Activated CD8-positive, alpha-beta memory T cell treated with anti-CD3 and anti-CD28 coated beads, Interleukin-2, amount 50 U/mL, for 24 hours (primary cell): ENCODE results near the gene MMP28.
"Not testable (repeated sequence)": the region's sequence is repeated elsewhere in the genome, so short reads cannot be mapped to it uniquely, and the experiment has no call there.

Experiments used
- DNase-seq: peaks from one replicate; pipeline ENCODE4 v3.0.0-alpha.2; 2020; ENCODE audit errors: extremely low read depth

The MMP28 gene

DNA sequence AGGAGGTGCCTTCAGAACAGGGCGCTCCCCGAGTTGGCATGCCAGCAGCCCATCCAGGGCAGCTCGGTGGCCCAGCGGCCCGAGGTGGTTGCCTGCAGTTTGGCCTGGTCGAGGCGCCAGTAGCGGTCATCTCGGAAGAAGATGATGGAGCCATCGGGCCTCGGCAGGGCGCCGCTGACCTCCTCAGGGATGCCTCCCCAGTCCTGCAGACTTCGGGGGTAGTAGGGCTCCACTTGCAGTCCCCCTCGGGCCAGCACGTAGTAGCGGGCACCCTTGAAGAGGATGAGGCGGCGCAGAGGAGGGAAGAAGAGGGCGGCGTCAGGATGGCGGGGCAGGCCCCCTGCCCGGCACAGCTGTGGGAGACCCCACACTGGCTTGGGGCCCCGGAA lies 29.0 kb downstream of the MMP28 start:
- no peak for DNase-seq

DNA sequence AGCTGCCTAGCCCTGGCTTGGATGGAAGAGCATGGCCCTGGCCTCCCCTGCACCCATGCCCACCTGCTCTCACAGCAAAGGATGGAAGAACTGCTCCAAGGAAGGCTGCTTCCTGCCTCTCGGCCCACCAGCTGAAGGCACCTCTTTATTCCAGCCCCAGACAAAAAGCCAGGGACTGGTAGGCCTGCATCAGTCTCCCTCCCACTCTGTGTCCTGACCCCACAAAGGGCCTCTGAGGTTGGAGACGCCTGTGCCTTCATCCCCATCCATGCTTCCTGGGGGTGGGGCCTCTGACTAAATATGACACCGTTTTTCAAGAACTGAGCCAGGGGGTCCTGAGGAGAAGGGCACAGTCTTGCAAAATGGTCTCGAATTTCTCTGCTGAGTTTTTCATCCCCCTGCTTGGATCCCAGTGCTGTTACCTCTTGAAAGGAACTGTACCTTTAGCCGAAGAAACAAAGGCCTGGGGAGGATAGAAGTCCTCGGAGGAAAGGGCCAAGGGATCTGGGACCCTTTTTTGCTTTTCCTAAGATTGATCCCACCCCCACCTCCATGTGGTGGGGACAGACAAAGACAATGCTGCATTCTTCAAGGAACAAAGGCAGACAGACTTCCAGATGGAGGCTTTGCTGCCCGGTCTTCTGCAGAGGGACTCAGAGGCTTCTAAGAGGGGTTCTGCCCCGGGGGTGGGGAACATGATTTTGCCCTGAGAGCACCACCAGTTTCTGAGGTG lies 29.5 kb downstream of the MMP28 start:
- no peak for DNase-seq

DNA sequence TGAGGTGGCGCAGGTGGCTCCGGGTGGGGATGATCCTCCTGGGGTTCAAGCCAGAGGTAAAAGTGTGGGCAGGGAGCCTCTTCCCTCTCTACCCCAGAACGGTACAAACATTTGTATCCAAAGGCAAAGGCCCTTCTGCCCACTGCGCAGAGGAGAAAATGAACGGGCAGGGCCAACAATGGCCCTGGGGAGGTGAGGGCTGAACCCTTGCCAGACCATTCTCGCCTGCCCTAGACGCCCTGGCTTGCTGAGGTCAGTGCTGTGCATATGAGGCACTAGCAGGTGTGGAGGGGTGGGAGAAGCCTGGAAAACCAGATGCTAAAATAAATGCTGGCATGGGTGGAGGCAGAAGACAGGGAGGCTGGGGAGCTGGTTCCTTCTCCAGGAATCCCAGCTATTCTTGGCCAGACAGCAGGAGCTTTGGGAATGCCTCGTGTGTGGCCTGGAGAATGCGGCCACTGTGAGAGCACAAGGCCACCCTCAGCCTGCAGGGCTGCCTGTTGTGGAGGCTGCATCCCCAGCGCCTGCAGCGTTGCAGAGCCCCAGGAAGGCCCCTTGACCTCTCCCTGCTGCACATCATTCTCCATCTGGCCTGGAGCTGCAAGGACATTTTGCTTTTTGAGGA lies 30.2 kb downstream of the MMP28 start:
- DNase-seq: no peak

DNA sequence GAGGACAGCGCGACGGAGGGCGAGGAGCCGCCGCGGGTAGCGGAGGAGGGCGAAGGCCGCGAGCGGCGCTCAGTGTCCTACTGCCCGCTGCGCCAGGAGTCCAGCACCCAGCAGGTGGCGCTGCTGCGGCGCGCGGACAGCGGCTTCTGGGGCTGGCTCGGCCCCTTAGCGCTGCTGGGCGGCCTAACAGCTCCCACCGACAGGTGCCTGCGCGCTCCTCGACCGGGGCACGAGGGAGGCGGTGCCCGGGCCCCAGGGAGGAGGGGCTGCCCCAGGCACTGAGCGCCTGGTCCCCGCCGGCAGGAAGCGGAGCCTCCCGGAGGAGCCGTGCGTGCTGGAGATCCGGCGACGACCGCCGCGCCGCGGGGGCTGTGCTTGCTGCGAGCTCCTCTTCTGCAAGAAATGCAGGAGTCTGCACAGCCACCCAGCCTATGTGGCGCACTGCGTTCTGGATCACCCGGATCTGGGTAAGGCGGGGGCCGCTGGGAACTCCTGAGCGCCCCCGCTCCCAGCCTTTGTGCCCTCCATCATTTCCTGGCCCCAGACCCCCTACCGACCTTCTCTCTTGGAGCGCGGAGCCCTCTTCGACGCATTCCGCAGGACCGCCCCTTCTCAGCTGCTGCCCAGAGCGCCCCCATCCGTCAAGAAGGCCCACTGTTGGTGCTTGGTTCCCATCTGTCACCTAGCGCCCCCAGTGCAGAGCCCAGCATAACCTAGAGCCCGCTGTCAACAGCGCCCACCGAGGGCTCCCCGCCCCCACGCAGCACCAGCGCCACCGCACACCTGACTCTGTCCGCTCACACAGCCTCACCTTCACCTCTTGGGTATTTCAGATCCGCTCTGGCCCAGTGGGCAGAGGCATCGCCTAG lies 31.1 kb downstream of the MMP28 start:
- peak; percentile 54 for DNase-seq

DNA sequence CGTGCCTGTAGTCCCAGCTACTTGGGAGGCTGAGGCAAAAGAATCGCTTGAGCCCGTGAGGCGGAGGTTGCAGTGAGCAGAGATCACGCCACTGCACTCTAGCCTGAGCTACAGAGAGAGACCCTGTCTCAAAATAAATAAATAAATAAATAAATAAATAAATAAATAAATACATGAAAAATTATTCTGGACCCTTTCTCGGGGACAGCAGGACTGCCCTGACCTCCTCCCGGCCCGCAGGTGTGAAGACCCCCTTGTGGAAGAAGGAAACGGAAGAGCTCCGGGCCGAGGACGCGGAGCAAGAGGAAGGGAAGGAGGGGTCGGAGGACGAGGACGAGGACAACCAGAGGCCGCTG lies 31.7 kb downstream of the MMP28 start:
- no peak for DNase-seq

DNA sequence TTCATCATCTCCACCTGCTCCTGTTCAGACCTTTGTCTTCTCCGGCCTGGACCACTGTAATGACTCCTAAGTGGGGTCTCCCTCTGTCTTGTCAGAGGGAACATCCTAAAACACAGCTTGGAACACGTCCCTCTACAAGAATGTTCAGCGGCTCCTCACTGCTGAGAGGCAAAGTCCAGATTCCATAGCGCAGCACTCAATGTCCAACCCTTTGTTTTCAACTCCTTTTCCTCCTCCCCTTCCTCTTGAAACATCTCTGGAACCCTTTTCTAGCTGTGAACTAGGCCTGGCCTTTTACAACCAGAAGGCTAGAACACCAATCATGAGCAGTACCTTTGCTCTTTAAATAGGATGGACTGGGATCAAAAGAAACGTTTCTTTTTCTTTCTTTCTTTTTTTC lies 33.8 kb downstream of the MMP28 start:
- DNase-seq: no peak

DNA sequence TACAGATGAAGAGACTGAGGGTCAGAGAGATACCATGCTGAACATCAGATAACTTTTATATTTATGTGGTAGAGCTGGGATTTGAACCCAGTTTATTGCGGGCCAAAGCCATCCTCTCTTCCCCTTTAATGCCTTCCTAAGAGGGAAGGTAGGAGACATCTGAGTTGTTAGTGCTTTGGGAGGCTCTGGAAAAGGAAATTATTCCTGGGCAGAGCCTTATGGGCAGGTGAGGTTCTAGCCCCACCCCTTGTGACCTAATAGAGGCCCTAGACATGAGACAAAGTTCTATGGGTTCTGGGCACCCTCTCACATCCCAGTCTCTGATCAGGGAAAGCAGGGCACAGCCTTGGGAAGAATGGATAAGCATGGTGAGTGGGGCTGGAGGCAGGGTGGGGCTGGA lies 34.9 kb downstream of the MMP28 start, which contains the start of gene C17orf50:
C17orf50 (plus strand) TSS at position 301 of the 400 bp plus-strand sequence; CDS start at position 356, 55 bp downstream.
- no peak for DNase-seq

DNA sequence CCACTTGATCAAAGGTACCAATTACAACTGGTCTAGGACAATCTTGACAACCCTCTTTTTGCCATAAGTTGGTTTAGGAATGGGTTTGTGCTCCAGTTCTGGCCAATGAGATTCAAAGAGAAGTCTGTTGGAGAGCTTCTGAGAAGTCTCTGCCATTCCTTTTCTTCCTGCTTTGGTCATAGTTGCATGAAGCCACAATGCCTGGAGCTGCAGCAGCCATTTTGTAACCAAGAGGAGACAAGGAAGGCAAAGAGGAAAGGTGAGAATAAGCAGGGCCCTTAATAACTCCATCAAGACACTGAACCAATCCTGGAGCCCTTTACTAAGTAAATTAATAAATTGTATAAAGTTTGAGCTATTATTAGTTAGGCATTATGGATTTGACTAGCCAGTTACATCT lies 38.2 kb downstream of the MMP28 start:
- no peak for DNase-seq

DNA sequence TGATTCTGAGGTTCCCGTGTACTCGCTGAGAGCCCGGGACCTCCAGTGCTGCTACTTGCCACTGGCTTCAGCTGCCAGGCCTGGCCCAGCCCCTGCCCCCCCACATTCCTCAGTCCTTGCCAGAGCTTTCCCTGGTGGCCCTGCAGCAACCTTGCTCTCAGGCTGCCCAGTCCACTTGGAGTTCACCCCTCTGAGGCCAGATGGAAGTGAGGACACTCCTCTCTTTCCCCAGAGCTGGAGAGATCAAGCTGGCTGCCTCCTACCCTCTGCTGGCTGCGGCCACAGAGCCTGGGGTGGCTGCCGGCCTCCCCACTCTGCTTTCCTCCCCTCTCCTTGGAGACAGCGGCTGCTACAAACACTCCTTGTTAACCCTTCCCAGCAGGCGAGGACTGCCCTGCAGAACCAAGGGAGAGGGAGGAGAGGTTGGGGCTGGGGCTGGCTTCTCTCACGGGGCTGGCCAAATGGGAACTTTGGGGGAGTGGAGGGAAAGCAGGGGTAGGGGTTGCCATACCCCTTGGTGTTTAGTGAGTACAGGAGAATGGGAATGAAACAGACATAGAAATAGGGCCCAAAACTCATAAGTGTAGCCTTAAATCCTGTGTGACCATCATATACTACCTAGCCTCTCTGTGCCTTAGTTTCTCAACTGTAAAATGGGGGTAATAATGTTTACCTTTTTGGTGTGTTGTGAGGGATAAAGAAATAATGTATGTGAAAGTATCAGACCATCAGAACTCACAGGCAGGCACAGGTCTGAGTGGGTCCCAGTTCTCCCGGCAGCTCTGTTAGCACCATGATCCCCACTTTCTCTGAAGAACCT lies 42.3 kb downstream of the MMP28 start, which contains the start of gene GAS2L2:
GAS2L2 (minus strand) TSS at position 295 of the 820 bp plus-strand sequence. CDS start 389 bp downstream, outside the sequence.
- no peak for DNase-seq

DNA sequence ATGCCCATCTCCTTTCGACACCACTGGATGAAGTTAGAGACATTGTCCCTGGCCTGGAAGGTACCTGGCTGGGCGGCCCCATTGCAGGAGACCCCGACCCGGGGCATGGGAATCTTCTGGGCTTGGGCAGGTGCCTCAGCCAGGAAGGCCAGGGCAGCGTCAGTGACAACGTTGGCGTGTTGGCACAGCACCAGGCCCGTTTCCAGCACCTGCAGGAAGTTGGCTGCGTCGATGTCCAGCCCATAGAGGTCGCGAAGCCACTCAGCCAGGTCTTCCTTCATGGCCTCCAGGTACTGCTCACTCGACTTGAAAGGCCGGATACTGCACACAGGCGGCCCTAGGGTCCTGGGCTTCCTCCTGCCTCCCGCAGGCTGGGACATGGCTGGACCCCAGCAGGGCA lies 43.0 kb downstream of the MMP28 start:
- DNase-seq: no peak

DNA sequence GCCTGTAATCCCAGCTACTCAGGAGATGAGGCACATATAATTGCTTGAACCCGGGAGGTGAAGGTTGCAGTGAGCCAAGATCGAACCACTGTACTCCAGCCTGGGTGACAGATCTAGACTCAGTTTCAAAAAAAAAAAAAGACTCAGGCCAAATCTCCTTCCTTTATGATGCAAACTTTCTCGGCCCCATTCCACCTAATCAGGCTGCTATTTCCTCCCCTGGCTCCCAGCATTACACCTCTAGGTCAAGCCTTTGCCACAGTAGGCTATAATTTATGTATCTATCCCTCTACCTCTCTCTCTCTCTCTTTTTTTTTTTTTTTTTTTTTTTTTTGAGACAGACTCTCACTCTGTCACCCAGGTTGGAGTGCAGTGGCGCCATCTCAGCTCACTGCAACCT lies 43.9 kb downstream of the MMP28 start:
- not testable (repeated sequence) for DNase-seq

DNA sequence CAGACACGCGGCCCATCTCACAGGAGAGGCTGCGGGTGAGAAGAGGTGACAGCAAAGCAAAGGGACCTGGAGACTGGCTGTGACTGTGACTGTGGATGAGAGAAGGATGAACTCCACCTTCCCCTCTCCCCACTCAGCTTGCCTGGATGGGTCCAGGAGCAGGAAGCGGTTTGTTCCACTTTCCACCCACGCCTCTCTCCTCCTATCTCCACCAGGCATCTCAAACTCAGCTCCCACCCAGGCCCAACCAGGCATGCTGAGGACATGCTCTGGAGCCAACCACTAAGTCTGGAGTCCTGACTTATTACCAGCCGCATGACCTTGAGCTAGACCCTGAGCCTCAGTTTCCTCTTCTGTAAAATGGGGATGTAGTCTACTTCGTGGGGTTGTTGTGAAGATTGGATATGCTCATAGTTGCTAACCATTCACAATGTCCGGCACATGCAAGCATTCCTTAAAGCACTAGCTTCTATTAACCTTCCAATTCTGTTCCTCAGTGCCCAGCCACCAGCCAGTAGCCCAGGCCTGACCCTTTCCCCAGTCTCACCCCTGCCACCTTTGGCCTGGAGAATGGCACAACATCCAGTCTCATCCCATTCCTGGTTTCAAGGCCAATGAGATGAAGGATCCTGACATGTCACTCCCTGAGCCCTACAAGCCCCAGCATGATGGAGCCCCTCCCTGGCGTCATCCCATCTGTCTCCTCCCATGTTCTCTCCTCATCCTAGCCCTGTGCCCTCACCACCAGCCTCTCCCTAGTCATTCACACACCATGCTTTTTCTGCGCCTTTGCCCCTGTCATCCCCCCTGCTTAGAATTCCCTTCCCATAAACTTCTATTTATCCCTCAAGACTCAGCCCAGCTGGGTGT lies 44.7 kb downstream of the MMP28 start:
- no peak for DNase-seq

DNA sequence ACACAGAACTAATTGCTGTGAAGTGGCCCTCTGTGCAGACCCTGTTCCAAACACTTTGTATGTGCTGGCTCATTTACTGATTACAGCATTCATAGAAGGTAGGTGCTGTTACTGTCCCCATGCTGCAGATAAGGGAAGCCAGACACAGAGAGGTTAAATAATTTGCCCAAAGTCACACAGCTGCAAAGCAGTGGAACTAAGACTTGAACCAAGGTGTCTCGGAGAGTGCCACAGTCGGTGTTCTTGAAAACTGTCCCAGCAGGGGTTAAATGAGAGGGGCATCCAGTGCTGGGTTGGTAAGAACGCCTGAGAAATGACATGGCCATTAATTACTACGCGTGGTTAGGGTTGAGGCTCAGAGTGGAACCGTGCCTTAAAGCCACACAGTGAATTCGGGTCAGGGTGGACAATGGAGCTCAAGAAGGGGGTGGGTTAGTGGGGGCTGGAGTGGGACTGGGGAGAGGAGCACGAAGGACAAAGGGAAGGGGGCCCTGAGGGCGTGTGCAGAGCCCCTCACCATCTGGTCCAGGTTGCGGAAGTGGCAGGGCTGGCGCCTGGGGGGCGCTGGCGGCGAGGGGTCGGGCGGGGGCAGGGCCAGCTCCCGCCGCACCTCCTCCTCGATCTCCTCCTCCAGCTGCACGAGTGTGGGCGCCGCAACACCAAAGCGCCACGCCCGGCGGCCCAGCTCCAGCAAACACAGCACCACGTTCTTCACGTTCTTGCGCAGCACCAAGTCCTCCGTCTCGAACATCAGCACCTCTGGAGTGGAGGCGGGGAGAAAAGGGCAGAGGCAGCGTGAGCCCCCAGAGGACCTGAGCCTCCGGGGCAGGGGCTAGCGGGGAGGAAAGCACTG lies 45.7 kb downstream of the MMP28 start:
- DNase-seq: no peak

DNA sequence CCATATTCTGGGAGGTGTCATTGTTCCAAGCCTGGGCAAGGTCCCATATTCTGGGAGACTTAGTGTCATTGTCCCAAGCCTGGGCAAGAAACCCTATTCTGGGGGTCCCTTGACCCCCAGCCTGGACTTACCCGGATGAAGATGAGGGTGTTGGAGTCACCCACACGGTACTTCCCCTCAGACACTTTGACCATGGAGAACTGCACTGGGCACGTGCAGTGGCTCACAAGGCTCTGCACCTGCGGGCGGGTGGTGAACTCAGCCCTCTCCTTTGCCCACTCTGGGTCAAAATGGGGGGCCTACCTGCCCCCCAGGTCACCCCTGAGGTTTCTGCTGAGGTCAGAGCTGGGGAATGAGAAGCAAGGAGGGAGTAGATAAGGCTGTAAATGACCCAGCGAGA lies 46.5 kb downstream of the MMP28 start:
- DNase-seq: no peak

DNA sequence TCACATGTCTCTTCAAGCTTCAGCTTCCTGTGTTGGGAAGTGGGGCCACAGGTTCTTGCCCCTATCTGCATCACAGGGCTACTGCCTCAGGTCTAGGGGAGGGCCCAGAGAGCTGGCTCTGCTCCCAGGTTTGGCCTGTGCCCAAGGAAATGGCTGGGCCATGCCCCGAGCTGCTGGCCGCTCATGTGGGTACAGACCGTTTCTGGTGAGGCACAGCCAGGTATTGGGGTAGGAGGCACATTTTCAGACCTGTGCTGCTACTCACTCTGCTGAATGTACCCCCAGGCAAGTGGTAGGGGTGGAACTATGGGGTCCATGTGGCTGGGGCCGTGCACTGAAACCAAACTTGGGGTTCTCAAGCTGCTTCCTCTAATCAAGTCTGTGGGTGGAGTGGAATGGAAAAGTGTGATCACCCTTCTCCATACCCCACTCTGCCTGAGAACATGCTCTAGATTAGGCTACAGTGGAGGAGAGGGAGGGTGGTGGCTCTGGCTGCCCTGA lies 47.0 kb downstream of the MMP28 start:
- no peak for DNase-seq

DNA sequence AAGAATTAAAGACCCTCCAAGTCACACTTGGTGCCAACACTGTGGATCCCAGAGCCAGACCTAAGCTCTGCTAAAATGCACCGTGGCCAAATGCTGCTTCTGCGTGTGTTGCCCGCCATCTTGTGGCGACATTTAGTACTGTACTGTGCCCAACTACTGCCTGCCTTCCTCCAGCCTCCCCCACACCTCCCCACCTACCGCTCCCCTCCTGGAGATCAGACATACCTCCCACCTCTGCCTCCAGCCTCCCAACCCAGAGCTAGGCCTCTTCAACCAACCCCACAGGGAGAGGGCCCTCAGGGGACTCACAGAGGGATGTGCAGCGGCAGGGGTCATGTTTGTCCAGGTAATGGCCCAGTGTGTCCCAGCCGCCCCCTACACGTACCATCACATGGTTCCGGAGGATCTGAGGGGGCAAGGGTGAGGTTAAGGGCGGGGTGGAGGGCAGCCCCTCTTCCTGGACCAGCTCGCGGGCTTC lies 47.9 kb downstream of the MMP28 start:
- peak; percentile 46 for DNase-seq

DNA sequence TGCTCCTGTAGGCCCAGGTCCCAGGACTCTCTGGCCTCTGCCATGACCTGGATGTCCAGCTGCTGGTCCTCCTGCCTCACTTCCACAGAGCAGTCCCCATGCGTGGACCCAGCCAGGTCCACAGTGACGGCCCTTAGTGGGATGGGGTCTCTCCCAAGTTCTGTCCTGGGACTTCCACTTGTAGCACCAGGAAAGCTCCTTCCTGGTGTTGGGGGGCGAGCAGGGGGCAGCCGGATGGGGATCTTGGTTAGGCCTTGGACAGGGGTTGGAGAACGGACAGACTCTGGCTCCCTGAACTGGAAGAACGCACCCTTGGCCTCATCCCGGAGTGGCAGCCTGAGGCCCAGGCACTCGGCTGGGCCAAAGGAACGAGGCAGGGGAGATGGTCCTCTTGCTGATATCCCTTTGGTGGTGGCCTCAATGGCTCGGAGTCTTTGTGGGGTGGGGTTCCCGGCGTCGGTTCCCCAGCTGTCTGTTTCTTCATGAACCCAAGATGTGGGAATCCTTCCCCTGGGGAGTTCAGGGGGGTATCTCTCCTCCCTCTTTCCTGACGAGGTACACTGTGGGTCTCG lies 49.6 kb downstream of the MMP28 start:
- no peak for DNase-seq

DNA sequence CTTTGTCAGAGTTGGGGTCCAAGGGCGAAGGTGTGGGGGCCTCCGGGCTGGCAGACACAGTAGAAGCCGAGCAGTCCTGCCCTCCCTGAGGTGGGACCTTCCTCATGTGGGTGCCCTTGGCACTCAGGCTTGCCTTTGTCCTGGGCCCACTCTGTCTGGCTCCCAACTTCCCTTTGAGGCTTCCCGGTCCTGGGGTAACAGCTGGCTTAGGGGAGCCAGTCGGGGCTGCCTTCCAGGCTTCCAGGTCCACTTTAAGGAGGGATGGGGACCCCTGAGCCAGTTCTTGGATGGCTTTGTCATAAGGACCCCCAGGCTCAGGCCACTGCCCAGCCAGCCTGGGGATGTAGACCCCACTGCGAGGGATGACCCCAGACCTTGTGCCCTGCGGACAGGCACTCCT lies 50.2 kb downstream of the MMP28 start:
- no peak for DNase-seq

DNA sequence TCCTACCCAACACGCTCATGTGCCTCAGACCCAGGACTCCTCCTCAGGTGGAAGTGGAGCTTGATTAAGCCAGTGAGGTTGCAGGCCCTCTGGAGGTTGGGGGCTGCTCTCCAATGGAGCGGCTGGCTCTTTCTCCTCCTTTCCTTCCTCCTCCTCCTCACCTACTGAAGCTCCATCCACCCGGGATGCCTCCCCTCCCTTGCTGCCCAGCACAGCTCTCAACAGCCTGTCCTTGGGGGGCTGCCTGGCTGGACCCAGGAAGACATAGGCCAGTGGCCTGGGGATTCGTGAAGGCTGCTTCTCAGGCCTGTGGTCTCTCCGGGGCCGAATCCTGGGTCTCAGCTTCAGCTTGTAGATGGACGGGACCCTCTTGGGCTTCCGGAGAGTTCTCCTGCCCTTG lies 50.6 kb downstream of the MMP28 start:
- no peak for DNase-seq
